WTC11 (cell line): ENCODE results near the gene WNT3. TPM values are rescaled to one million over a fixed set of nuclear protein-coding genes. Genes with fewer than 3 reads are reported as not detected.
A peak's percentile ranks its signal among the peaks of the same experiment; 100 is the strongest.

Experiments
- ATAC-seq: fragments of 200-7000 bp; cut with Tn5 transposase; 2 replicates; pipeline ENCODE4 v1.10.0; 2021; ENCODE audit warnings: mild to moderate bottlenecking, moderate library complexity
- CTCF ChIA-PET: fragments of 300-600 bp; sonication (Branson Sonifier 250); formaldehyde crosslinking; loops from one replicate; lab custom pipeline; 2021; ENCODE audit warnings: antibody characterized with exemption; lab: Charles Lee
- POLR2A ChIA-PET: fragments of 350-600 bp; sonication (Branson Sonifier 250); formaldehyde crosslinking; loops from one replicate; lab custom pipeline; 2021; ENCODE audit warnings: antibody characterized with exemption; lab: Charles Lee
- DNase-seq: peaks from one replicate; pipeline ENCODE4 v3.0.0; 2021; ENCODE audit warnings: low spot score
- H3K27ac Mint-ChIP-seq: 2 replicates; pipeline ENCODE4 v1.8.0; 2021; ENCODE audit warnings: mixed read lengths
- H3K27me3 Mint-ChIP-seq: 2 replicates; pipeline ENCODE4 v1.8.0; 2021; ENCODE audit warnings: low read depth, mild to moderate bottlenecking, moderate library complexity, mixed read lengths
- H3K36me3 Mint-ChIP-seq: 2 replicates; pipeline ENCODE4 v1.8.0; 2021; ENCODE audit warnings: mixed read lengths
- H3K4me1 Mint-ChIP-seq: 2 replicates; pipeline ENCODE4 v1.8.0; 2022; ENCODE audit warnings: mixed read lengths
- H3K4me3 Mint-ChIP-seq: 2 replicates; pipeline ENCODE4 v1.8.0; 2021; ENCODE audit warnings: mild to moderate bottlenecking, moderate library complexity, mixed read lengths
- H3K9me3 Mint-ChIP-seq: 2 replicates; pipeline ENCODE4 v1.8.0; 2021; ENCODE audit warnings: mixed read lengths
- CBFB ChIP-seq: sonication (generic); formaldehyde crosslinking; IDR thresholded peaks from 2 replicates; pipeline ENCODE4 v1.8.1; 2022; ENCODE audit warnings: mild to moderate bottlenecking, low read depth, missing genetic modification reagents
- CREB1 ChIP-seq: sonication (generic); formaldehyde crosslinking; IDR thresholded peaks from 2 replicates; pipeline ENCODE4 v1.8.0; 2023; ENCODE audit warnings: mild to moderate bottlenecking, missing genetic modification reagents
- CREM ChIP-seq: sonication (generic); formaldehyde crosslinking; IDR thresholded peaks from 2 replicates; pipeline ENCODE4 v1.8.1; 2022; ENCODE audit warnings: mild to moderate bottlenecking, missing genetic modification reagents, moderate library complexity
- EMX1 ChIP-seq: fragments of 250-450 bp; sonication (Bioruptor Pico); IDR thresholded peaks from 2 replicates; pipeline ENCODE4 v1.8.0; 2021; ENCODE audit warnings: mild to moderate bottlenecking
- FOXJ3 ChIP-seq: sonication (generic); formaldehyde crosslinking; IDR thresholded peaks from 2 replicates; pipeline ENCODE4 v1.9.0; 2021; ENCODE audit warnings: missing genetic modification reagents, mild to moderate bottlenecking, borderline replicate concordance
- GTF2I ChIP-seq: fragments of 250-450 bp; sonication (Bioruptor Pico); conservative IDR thresholded peaks from 2 replicates; pipeline ENCODE4 v1.4.0; 2021; ENCODE audit warnings: mild to moderate bottlenecking
- IRF2 ChIP-seq: sonication (generic); formaldehyde crosslinking; IDR thresholded peaks from 2 replicates; pipeline ENCODE4 v1.8.0; 2022; ENCODE audit warnings: low read depth, missing genetic modification reagents, borderline replicate concordance
- JAZF1 ChIP-seq: fragments of 250-450 bp; sonication (Bioruptor Pico); IDR thresholded peaks from 2 replicates; pipeline ENCODE4 v1.9.0; 2021; ENCODE audit warnings: moderate library complexity, mild to moderate bottlenecking, inconsistent platforms
- NFE2L1 ChIP-seq: sonication (generic); formaldehyde crosslinking; IDR thresholded peaks from 2 replicates; pipeline ENCODE4 v1.8.1; 2023; ENCODE audit warnings: missing genetic modification reagents
- NR3C1 ChIP-seq: sonication (generic); formaldehyde crosslinking; conservative IDR thresholded peaks from 2 replicates; pipeline ENCODE4 v1.8.1; 2023; ENCODE audit warnings: low read depth, mild to moderate bottlenecking, missing genetic modification reagents
- RORB ChIP-seq: fragments of 250-450 bp; sonication (Bioruptor Pico); IDR thresholded peaks from 2 replicates; pipeline ENCODE4 v1.9.0; 2021; ENCODE audit warnings: mild to moderate bottlenecking
- SP1 ChIP-seq: sonication (generic); formaldehyde crosslinking; conservative IDR thresholded peaks from 2 replicates; pipeline ENCODE4 v1.8.1; 2022; ENCODE audit warnings: missing genetic modification reagents
- ZNF219 ChIP-seq: sonication (generic); formaldehyde crosslinking; IDR thresholded peaks from 2 replicates; pipeline ENCODE4 v1.8.0; 2023; ENCODE audit warnings: missing genetic modification reagents, mild to moderate bottlenecking, borderline replicate concordance
- ZNF396 ChIP-seq: fragments of 250-450 bp; sonication (Bioruptor Pico); IDR thresholded peaks from 2 replicates; pipeline ENCODE4 v1.8.0; 2021; ENCODE audit warnings: mild to moderate bottlenecking, moderate library complexity, borderline replicate concordance
- ZNF416 ChIP-seq: fragments of 250-450 bp; sonication (Bioruptor Pico); IDR thresholded peaks from 2 replicates; pipeline ENCODE4 v1.9.0; 2021; ENCODE audit warnings: mild to moderate bottlenecking, inconsistent platforms
- total RNA-seq: library from RNA; stranded (reverse); gene quantifications from 3 replicates; pipeline ENCODE4 v1.2.3, GENCODE V29; 2021
- TF ChIP-seq, protein P1 (sequence below): fragments of 250-450 bp; sonication (Bioruptor Pico); conservative IDR thresholded peaks from 2 replicates; pipeline ENCODE4 v1.9.0; 2021; ENCODE audit warnings: mild to moderate bottlenecking
- TF ChIP-seq, protein P2 (sequence below): sonication (generic); formaldehyde crosslinking; IDR thresholded peaks from 2 replicates; pipeline ENCODE4 v1.8.1; 2022; ENCODE audit warnings: missing genetic modification reagents, borderline replicate concordance
- TF ChIP-seq, protein P3 (sequence below): sonication (generic); formaldehyde crosslinking; IDR thresholded peaks from 2 replicates; pipeline ENCODE4 v1.8.1; 2022; ENCODE audit warnings: mild to moderate bottlenecking, moderate library complexity, missing genetic modification reagents
- TF ChIP-seq, protein P4 (sequence below): sonication (generic); formaldehyde crosslinking; IDR thresholded peaks from 2 replicates; pipeline ENCODE4 v1.8.0; 2023; ENCODE audit warnings: mild to moderate bottlenecking, missing genetic modification reagents
- TF ChIP-seq, protein P5 (sequence below): sonication (generic); formaldehyde crosslinking; IDR thresholded peaks from 2 replicates; pipeline ENCODE4 v1.8.1; 2023; ENCODE audit warnings: mild to moderate bottlenecking, missing genetic modification reagents
- TF ChIP-seq, protein P6 (sequence below): sonication (generic); formaldehyde crosslinking; IDR thresholded peaks from 2 replicates; pipeline ENCODE4 v1.8.0; 2023; ENCODE audit warnings: missing genetic modification reagents, mild to moderate bottlenecking, borderline replicate concordance

WNT3 gene
- total RNA-seq, 1 experiment from 2014 or later: 14.1 TPM

DNA sequence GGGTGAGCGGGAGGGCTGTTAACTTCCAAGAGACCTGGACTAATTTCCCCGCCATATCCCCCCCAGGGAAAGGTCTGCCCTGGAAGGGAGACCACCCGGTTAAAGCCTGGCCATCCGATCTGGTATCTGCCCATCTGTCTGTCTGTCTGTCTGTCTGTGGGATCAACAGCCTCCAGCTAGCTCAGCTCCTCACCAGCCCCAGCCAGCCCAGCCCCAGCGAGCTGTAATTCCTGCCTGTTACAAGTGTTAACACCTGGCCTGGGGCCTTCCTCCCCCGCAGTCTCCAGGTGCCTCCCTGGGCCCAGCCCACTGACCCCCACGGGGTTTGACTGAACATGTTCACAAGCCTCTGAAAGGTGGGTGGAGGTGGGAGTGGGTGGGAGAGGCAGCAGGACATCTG is 4.0 kb downstream of the WNT3 start:
- DNase-seq: peak; percentile 47
- TF ChIP-seq ZNF219 (CRISPR knock-in tag) (no peak), CREM (no peak), IRF2 (no peak)
- TF ChIP-seq, protein P1, sequence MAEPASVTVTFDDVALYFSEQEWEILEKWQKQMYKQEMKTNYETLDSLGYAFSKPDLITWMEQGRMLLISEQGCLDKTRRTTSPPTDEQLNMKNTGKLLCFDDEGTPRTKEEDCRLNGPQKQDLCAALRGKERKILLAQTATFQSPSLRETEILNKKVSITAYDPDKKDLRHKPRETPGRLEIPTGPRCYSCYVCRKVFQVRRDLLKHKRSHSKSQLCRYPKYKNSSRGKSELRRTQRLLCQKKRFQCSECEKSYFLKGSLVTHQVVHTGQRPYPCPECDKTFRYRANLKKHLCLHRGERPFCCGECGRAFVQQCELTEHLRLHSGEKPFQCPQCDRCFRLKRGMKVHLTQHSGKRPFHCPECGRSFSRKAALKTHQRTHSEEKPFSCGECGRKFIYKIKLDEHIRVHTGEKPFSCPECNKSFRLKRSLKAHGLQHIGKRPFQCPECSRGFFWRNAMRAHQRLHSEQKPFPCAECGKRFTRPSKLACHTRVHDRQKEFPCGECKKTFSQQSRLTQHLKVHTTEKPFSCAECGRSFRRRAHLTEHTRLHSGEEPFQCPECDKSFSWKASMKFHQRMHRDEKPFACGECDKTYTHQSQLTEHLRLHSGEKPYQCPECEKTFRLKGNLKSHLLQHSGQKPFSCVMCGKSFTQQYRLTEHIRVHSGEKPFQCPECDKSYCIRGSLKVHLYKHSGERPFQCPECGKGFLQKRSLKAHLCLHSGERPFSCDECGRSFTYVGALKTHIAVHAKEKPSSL (CRISPR knock-in tag): no peak
- TF ChIP-seq, protein P2, sequence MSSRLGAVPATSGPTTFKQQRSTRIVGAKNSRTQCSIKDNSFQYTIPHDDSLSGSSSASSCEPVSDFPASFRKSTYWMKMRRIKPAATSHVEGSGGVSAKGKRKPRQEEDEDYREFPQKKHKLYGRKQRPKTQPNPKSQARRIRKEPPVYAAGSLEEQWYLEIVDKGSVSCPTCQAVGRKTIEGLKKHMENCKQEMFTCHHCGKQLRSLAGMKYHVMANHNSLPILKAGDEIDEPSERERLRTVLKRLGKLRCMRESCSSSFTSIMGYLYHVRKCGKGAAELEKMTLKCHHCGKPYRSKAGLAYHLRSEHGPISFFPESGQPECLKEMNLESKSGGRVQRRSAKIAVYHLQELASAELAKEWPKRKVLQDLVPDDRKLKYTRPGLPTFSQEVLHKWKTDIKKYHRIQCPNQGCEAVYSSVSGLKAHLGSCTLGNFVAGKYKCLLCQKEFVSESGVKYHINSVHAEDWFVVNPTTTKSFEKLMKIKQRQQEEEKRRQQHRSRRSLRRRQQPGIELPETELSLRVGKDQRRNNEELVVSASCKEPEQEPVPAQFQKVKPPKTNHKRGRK: no peak
- peaks cover 33% of the 10 kb centered on the region for H3K27me3 Mint-ChIP-seq
- no peak for ATAC-seq
- H3K36me3 Mint-ChIP-seq: no peaks in the 10 kb centered on the region
- POLR2A ChIA-PET: interaction anchor here (1.4 kb wide), 1 partner anchor 8 kb away, joined by 3 read pairs; no protein-coding TSS in a partner anchor
- H3K4me3 Mint-ChIP-seq: no peak overlapping the region
- H3K9me3 Mint-ChIP-seq: no peaks in the 10 kb centered on the region
- CTCF ChIA-PET: interaction anchor here (1.6 kb wide), 1 partner anchor 18 kb away, joined by 3 read pairs; no protein-coding TSS in a partner anchor
- H3K27ac Mint-ChIP-seq: no peak overlapping the region
- H3K4me1 Mint-ChIP-seq: peaks cover 73% of the 10 kb centered on the region

DNA sequence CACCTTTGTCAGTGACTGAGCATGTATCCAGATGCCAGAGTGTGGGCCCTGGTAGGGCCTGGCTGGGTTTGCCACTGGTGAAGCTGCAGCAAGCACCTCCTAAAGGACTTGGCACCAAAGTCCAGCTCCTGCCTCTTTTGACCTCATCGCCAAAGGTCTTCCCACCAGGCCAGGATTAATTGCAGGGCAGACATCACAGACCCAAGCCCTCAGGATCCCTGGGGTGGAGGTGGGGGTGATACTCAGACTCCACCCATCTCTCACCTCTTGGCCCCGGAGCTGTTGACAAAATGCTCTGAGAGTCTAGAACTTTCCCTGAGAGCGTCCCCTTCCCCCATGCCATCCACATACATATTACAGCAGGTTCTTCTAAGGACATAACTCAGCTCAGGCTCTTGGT is 4.6 kb downstream of the WNT3 start:
- ATAC-seq (no peak), DNase-seq (no peak)
- CTCF ChIA-PET: interaction anchor here (1.6 kb wide), 1 partner anchor 19 kb away, joined by 3 read pairs; no protein-coding TSS in a partner anchor
- Mint-ChIP-seq H3K4me1 (peaks cover 77% of the 10 kb centered on the region), H3K9me3 (no peaks in the 10 kb centered on the region), H3K4me3 (no peak overlapping the region), H3K27me3 (peaks cover 32% of the 10 kb centered on the region), H3K27ac (no peak overlapping the region), H3K36me3 (no peaks in the 10 kb centered on the region)
- POLR2A ChIA-PET: interaction anchor here (1.4 kb wide), 1 partner anchor 8 kb away, joined by 3 read pairs; no protein-coding TSS in a partner anchor
- TF ChIP-seq ZNF416 (CRISPR knock-in tag) (no peak), JAZF1 (CRISPR knock-in tag) (no peak), FOXJ3 (no peak), CREB1 (CRISPR knock-in tag) (no peak), RORB (CRISPR knock-in tag) (no peak), SP1 (CRISPR knock-in tag) (no peak), ZNF396 (no peak), GTF2I (CRISPR knock-in tag) (no peak), CBFB (CRISPR knock-in tag) (no peak), NFE2L1 (CRISPR knock-in tag) (no peak), EMX1 (CRISPR knock-in tag) (no peak), NR3C1 (CRISPR knock-in tag) (no peak)
- TF ChIP-seq, protein P3, sequence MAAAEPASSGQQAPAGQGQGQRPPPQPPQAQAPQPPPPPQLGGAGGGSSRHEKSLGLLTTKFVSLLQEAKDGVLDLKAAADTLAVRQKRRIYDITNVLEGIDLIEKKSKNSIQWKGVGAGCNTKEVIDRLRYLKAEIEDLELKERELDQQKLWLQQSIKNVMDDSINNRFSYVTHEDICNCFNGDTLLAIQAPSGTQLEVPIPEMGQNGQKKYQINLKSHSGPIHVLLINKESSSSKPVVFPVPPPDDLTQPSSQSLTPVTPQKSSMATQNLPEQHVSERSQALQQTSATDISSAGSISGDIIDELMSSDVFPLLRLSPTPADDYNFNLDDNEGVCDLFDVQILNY (CRISPR knock-in tag): no peak
- TF ChIP-seq, protein P4, sequence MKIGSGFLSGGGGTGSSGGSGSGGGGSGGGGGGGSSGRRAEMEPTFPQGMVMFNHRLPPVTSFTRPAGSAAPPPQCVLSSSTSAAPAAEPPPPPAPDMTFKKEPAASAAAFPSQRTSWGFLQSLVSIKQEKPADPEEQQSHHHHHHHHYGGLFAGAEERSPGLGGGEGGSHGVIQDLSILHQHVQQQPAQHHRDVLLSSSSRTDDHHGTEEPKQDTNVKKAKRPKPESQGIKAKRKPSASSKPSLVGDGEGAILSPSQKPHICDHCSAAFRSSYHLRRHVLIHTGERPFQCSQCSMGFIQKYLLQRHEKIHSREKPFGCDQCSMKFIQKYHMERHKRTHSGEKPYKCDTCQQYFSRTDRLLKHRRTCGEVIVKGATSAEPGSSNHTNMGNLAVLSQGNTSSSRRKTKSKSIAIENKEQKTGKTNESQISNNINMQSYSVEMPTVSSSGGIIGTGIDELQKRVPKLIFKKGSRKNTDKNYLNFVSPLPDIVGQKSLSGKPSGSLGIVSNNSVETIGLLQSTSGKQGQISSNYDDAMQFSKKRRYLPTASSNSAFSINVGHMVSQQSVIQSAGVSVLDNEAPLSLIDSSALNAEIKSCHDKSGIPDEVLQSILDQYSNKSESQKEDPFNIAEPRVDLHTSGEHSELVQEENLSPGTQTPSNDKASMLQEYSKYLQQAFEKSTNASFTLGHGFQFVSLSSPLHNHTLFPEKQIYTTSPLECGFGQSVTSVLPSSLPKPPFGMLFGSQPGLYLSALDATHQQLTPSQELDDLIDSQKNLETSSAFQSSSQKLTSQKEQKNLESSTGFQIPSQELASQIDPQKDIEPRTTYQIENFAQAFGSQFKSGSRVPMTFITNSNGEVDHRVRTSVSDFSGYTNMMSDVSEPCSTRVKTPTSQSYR (CRISPR knock-in tag): no peak
- TF ChIP-seq, protein P5, sequence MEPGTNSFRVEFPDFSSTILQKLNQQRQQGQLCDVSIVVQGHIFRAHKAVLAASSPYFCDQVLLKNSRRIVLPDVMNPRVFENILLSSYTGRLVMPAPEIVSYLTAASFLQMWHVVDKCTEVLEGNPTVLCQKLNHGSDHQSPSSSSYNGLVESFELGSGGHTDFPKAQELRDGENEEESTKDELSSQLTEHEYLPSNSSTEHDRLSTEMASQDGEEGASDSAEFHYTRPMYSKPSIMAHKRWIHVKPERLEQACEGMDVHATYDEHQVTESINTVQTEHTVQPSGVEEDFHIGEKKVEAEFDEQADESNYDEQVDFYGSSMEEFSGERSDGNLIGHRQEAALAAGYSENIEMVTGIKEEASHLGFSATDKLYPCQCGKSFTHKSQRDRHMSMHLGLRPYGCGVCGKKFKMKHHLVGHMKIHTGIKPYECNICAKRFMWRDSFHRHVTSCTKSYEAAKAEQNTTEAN (CRISPR knock-in tag): no peak
- TF ChIP-seq, protein P6, sequence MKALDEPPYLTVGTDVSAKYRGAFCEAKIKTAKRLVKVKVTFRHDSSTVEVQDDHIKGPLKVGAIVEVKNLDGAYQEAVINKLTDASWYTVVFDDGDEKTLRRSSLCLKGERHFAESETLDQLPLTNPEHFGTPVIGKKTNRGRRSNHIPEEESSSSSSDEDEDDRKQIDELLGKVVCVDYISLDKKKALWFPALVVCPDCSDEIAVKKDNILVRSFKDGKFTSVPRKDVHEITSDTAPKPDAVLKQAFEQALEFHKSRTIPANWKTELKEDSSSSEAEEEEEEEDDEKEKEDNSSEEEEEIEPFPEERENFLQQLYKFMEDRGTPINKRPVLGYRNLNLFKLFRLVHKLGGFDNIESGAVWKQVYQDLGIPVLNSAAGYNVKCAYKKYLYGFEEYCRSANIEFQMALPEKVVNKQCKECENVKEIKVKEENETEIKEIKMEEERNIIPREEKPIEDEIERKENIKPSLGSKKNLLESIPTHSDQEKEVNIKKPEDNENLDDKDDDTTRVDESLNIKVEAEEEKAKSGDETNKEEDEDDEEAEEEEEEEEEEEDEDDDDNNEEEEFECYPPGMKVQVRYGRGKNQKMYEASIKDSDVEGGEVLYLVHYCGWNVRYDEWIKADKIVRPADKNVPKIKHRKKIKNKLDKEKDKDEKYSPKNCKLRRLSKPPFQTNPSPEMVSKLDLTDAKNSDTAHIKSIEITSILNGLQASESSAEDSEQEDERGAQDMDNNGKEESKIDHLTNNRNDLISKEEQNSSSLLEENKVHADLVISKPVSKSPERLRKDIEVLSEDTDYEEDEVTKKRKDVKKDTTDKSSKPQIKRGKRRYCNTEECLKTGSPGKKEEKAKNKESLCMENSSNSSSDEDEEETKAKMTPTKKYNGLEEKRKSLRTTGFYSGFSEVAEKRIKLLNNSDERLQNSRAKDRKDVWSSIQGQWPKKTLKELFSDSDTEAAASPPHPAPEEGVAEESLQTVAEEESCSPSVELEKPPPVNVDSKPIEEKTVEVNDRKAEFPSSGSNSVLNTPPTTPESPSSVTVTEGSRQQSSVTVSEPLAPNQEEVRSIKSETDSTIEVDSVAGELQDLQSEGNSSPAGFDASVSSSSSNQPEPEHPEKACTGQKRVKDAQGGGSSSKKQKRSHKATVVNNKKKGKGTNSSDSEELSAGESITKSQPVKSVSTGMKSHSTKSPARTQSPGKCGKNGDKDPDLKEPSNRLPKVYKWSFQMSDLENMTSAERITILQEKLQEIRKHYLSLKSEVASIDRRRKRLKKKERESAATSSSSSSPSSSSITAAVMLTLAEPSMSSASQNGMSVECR: no peak
